HG02943 (cell line): ENCODE results near the gene LRRC42.
"Not testable (repeated sequence)": the region's sequence is repeated elsewhere in the genome, so short reads cannot be mapped to it uniquely, and the experiment has no call there.

Experiments used
- ATAC-seq: cut with Tn5 transposase; IDR thresholded peaks from one replicate; pipeline ENCODE4 v1.9.1; 2021; ENCODE audit warnings: mild to moderate bottlenecking, low read depth, moderate library complexity; ENCODE audit not compliant: unreplicated experiment

The LRRC42 gene

GRCh38 chr1:53964109-53964508 lies 18.0 kb downstream of the LRRC42 start:
- ATAC-seq: no peak

- no peak for ATAC-seq
These were observed 20.6 kb downstream of the LRRC42 start for GRCh38 chr1:53966794-53967193.

- no peak for ATAC-seq
These were observed 21.4 kb downstream of the LRRC42 start for GRCh38 chr1:53967409-53968124.

- ATAC-seq: no peak
These were observed 22.0 kb downstream of the LRRC42 start for GRCh38 chr1:53968125-53968513.

GRCh38 chr1:53969323-53969722 lies 23.2 kb downstream of the LRRC42 start:
- ATAC-seq: not testable (repeated sequence)

- no peak for ATAC-seq
These were observed 25.6 kb downstream of the LRRC42 start for GRCh38 chr1:53971718-53972117.

- ATAC-seq: no peak
These were observed 29.7 kb downstream of the LRRC42 start for GRCh38 chr1:53975861-53976260.

- ATAC-seq: no peak
These were observed 33.7 kb downstream of the LRRC42 start for GRCh38 chr1:53979712-53980450.

- ATAC-seq: no peak
These were observed 35.1 kb downstream of the LRRC42 start for GRCh38 chr1:53981220-53981619.

GRCh38 chr1:53982034-53982762 lies 36.0 kb downstream of the LRRC42 start:
- no peak for ATAC-seq

GRCh38 chr1:53982763-53983104 lies 36.6 kb downstream of the LRRC42 start:
- no peak for ATAC-seq

- no peak for ATAC-seq
These were observed 38.6 kb downstream of the LRRC42 start for GRCh38 chr1:53984726-53985125.

GRCh38 chr1:53986458-53986857 lies 40.3 kb downstream of the LRRC42 start:
- no peak for ATAC-seq

- no peak for ATAC-seq
These were observed 41.7 kb downstream of the LRRC42 start for GRCh38 chr1:53987880-53988279.

- ATAC-seq: no peak
These were observed 46.1 kb downstream of the LRRC42 start for GRCh38 chr1:53992085-53992874.

GRCh38 chr1:53994516-53994915 lies 48.4 kb downstream of the LRRC42 start:
- not testable (repeated sequence) for ATAC-seq

GRCh38 chr1:53995683-53996082 lies 49.5 kb downstream of the LRRC42 start:
- no peak for ATAC-seq

GRCh38 chr1:53998223-53998622 lies 52.1 kb downstream of the LRRC42 start:
- no peak for ATAC-seq

- ATAC-seq: no peak
These were observed 53.8 kb downstream of the LRRC42 start for GRCh38 chr1:53999920-54000319.

- no peak for ATAC-seq
These were observed 55.4 kb downstream of the LRRC42 start for GRCh38 chr1:54001591-54001990.
